Measurements from ENCODE around the gene PGK1.
"Not testable (repeated sequence)": the region's sequence is repeated elsewhere in the genome, so short reads cannot be mapped to it uniquely, and the experiment has no call there.

Gene PGK1

GRCh38 chrX:78163175-78163574 is 59.1 kb downstream of the PGK1 start:
- H3K27ac ChIP-seq (ENCODE audit: low read depth, low read length); H3K79me2 ChIP-seq (ENCODE audit: insufficient read depth, low read length); H4K20me1 ChIP-seq (ENCODE audit: low read depth, low read length); H3K4me2 ChIP-seq (ENCODE audit: low read depth, low read length, poor library complexity, severe bottlenecking); H3K9me2 ChIP-seq (replicated peaks; ENCODE audit: insufficient read depth, low read length); H3K36me3 ChIP-seq (ENCODE audit: low read length); H3K9ac ChIP-seq (ENCODE audit: low read length); H3F3A ChIP-seq (ENCODE audit: insufficient read depth); H3K9me3 ChIP-seq (ENCODE audit: insufficient read depth, low read length); H3K4me3 ChIP-seq (ENCODE audit: insufficient read depth, low read length, poor library complexity, severe bottlenecking); H3K27me3 ChIP-seq (ENCODE audit: low read length); H2AFZ ChIP-seq (ENCODE audit: low read depth, low read length, severe bottlenecking): not testable (repeated sequence)

DNA sequence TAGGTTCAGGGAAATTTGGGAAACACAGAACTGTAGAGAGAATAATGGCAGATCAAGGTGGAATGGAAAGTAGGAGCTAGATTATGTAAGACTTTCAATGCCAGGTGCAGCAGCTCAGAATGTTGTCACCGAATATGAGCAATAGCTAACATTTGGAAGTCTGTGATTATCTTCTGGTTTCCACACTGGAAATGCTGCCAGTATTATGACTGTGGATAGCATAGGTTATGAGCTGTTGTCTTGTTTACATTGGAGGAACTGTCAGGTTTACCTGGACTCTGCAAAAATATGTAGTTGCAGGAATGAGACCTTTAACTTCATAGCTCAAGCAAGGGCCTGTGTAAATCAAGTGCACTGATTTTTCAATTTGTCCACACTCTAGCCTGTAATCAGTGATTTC is 61.4 kb downstream of the PGK1 start:
- Histone ChIP-seq H3K9me3 (ENCODE audit: insufficient read depth, low read length) (no peaks in the 10 kb centered on the region), H3F3A (ENCODE audit: insufficient read depth) (no peaks in the 10 kb centered on the region), H3K9ac (ENCODE audit: low read length) (no peak overlapping the region), H3K4me3 (ENCODE audit: insufficient read depth, low read length, poor library complexity, severe bottlenecking) (no peak overlapping the region), H4K20me1 (ENCODE audit: low read depth, low read length) (no peaks in the 10 kb centered on the region), H3K4me2 (ENCODE audit: low read depth, low read length, poor library complexity, severe bottlenecking) (no peak overlapping the region), H3K9me2 (replicated peaks; ENCODE audit: insufficient read depth, low read length) (no peaks in the 10 kb centered on the region), H3K27ac (ENCODE audit: low read depth, low read length) (no peak overlapping the region), H3K36me3 (ENCODE audit: low read length) (no peaks in the 10 kb centered on the region), H2AFZ (ENCODE audit: low read depth, low read length, severe bottlenecking) (no peak overlapping the region), H3K27me3 (ENCODE audit: low read length) (no peaks in the 10 kb centered on the region), H3K79me2 (ENCODE audit: insufficient read depth, low read length) (no peaks in the 10 kb centered on the region)
- no peak for TF ChIP-seq EZH2phosphoT487 (conservative IDR thresholded peaks at IDR 0.05; ENCODE audit: low read length)

GRCh38 chrX:78168065-78168464 is 64.0 kb downstream of the PGK1 start:
- H3K9me2 ChIP-seq (replicated peaks; ENCODE audit: insufficient read depth, low read length), result no peaks in the 10 kb centered on the region
- no peak for TF ChIP-seq CTCF (IDR thresholded peaks at IDR 0.05; ENCODE audit: insufficient read depth, low read length, poor library complexity, severe bottlenecking)
- TF ChIP-seq EZH2phosphoT487 (conservative IDR thresholded peaks at IDR 0.05; ENCODE audit: low read length), result no peak
- no peak overlapping the region for H3K27ac ChIP-seq (ENCODE audit: low read depth, low read length)
- no peak overlapping the region for H2AFZ ChIP-seq (ENCODE audit: low read depth, low read length, severe bottlenecking)
- no peaks in the 10 kb centered on the region for H4K20me1 ChIP-seq (ENCODE audit: low read depth, low read length)
- no peaks in the 10 kb centered on the region for H3K9me3 ChIP-seq (ENCODE audit: insufficient read depth, low read length)
- H3K9ac ChIP-seq (ENCODE audit: low read length), result no peak overlapping the region
- H3K4me3 ChIP-seq (ENCODE audit: insufficient read depth, low read length, poor library complexity, severe bottlenecking), result no peak overlapping the region
- H3F3A ChIP-seq (ENCODE audit: insufficient read depth), result no peaks in the 10 kb centered on the region
- no peak overlapping the region for H3K4me2 ChIP-seq (ENCODE audit: low read depth, low read length, poor library complexity, severe bottlenecking)
- no peaks in the 10 kb centered on the region for H3K36me3 ChIP-seq (ENCODE audit: low read length)
- no peaks in the 10 kb centered on the region for H3K27me3 ChIP-seq (ENCODE audit: low read length)
- no peaks in the 10 kb centered on the region for H3K79me2 ChIP-seq (ENCODE audit: insufficient read depth, low read length)

All from SU-DHL-6 (cell line).